CD14-positive monocyte (primary cell): ENCODE results near the gene PPP1R16B. TPM values are rescaled to one million over a fixed set of nuclear protein-coding genes. Genes with fewer than 3 reads are reported as not detected.

Source experiments
- DNase-seq, 3 donors: peaks; one replicate each; pipeline ENCODE4 v3.0.0-alpha.2; 2011 to 2022
- H2AFZ ChIP-seq: 2 replicates; pipeline ENCODE4 v1.6.0; 2012; ENCODE audit warnings: mild to moderate bottlenecking, low read depth, low read length, inconsistent platforms; ENCODE audit not compliant: insufficient read depth, poor library complexity, severe bottlenecking
- H3K27ac ChIP-seq, 2 donors: 1 replicate in 1 of 2; 2 replicates in 1 of 2; pipeline ENCODE4 v1.5.1; 2012 to 2013; ENCODE audit warnings: low read length in 2 of 2, control low read depth in 1 of 2, inconsistent platforms in 1 of 2, low read depth in 1 of 2, mild to moderate bottlenecking in 1 of 2
- H3K27me3 ChIP-seq, 2 donors: one replicate each; pipeline versions ENCODE4 v1.6.0 to v1.6.1; 2011 to 2013; ENCODE audit warnings: low read length in 2 of 2; ENCODE audit not compliant: control insufficient read depth in 2 of 2, insufficient read depth in 2 of 2
- H3K36me3 ChIP-seq, 2 donors: replicated peaks in 1 of 2; 1 replicate in 1 of 2; 2 replicates in 1 of 2; pipeline versions ENCODE4 v1.5.1 to v1.6.1; 2012 to 2013; ENCODE audit warnings: low read length in 2 of 2, control low read depth in 1 of 2, inconsistent platforms in 1 of 2, mild to moderate bottlenecking in 1 of 2; ENCODE audit not compliant: insufficient read depth in 2 of 2, control insufficient read depth in 1 of 2
- H3K4me1 ChIP-seq, 2 donors: 1 replicate in 1 of 2; 2 replicates in 1 of 2; pipeline versions ENCODE4 v1.5.1 to v1.6.1; 2012 to 2013; ENCODE audit warnings: low read length in 2 of 2, control low read depth in 1 of 2, inconsistent platforms in 1 of 2, mild to moderate bottlenecking in 1 of 2, moderate library complexity in 1 of 2; ENCODE audit not compliant: insufficient read depth in 2 of 2, control insufficient read depth in 1 of 2
- H3K4me2 ChIP-seq: replicated peaks from 2 replicates; pipeline ENCODE3; 2012; ENCODE audit warnings: low read length, moderate library complexity, mild to moderate bottlenecking; ENCODE audit not compliant: poor library complexity, severe bottlenecking; ENCODE audit errors: extremely low read depth
- H3K4me3 ChIP-seq, 3 experiments: fragments of 200-600 bp in 1 of 3; sonication (generic) in 1 of 3; replicated peaks in 1 of 3; 1 replicate in 2 of 3; 2 replicates in 1 of 3; pipeline ENCODE4 v1.5.1; 2011 to 2013; ENCODE audit warnings: low read length in 3 of 3, mild to moderate bottlenecking in 3 of 3, control low read depth in 2 of 3, low read depth in 2 of 3, inconsistent platforms in 1 of 3, moderate library complexity in 1 of 3
- H3K79me2 ChIP-seq: 2 replicates; pipeline ENCODE4 v1.6.0; 2012; ENCODE audit warnings: mild to moderate bottlenecking, control low read depth, inconsistent platforms, low read length, moderate library complexity; ENCODE audit not compliant: insufficient read depth
- H3K9ac ChIP-seq: 2 replicates; pipeline ENCODE4 v1.6.0; 2017; ENCODE audit warnings: low read length, mild to moderate bottlenecking; ENCODE audit not compliant: insufficient read depth, poor library complexity, severe bottlenecking
- H3K9me3 ChIP-seq, 2 donors: replicated peaks in 1 of 2; 1 replicate in 1 of 2; 2 replicates in 1 of 2; pipeline versions ENCODE4 v1.5.1 to v1.6.1; 2012 to 2013; ENCODE audit warnings: low read length in 2 of 2, control low read depth in 1 of 2; ENCODE audit not compliant: control insufficient read depth in 1 of 2, insufficient read depth in 1 of 2
- H4K20me1 ChIP-seq: 2 replicates; pipeline ENCODE4 v1.6.0; 2012; ENCODE audit warnings: mild to moderate bottlenecking, low read length, control low read depth, moderate library complexity; ENCODE audit not compliant: insufficient read depth
- H3K27ac Mint-ChIP-seq, 7 donors: one replicate each; pipeline ENCODE4 v1.8.0; 2020; ENCODE audit warnings: mild to moderate bottlenecking in 7 of 7, mixed read lengths in 7 of 7, moderate library complexity in 6 of 7, inconsistent platforms in 2 of 7
- H3K27me3 Mint-ChIP-seq, 3 donors: one replicate each; pipeline ENCODE4 v1.8.0; 2021 to 2022; ENCODE audit warnings: low read depth in 3 of 3, mild to moderate bottlenecking in 3 of 3, mixed read lengths in 3 of 3, moderate library complexity in 3 of 3, inconsistent platforms in 1 of 3
- H3K36me3 Mint-ChIP-seq, 2 donors: one replicate each; pipeline ENCODE4 v1.8.0; 2020; ENCODE audit warnings: mixed read lengths in 2 of 2, inconsistent platforms in 1 of 2, mild to moderate bottlenecking in 1 of 2
- H3K4me1 Mint-ChIP-seq: one replicate; pipeline ENCODE4 v1.8.0; 2020; ENCODE audit warnings: mild to moderate bottlenecking, mixed read lengths
- H3K4me3 Mint-ChIP-seq, 2 donors: one replicate each; pipeline ENCODE4 v1.8.0; 2020; ENCODE audit warnings: mild to moderate bottlenecking in 2 of 2, mixed read lengths in 2 of 2, moderate library complexity in 1 of 2
- H3K9me3 Mint-ChIP-seq, 7 donors: one replicate each; pipeline ENCODE4 v1.8.0; 2020 to 2022; ENCODE audit warnings: mixed read lengths in 7 of 7, mild to moderate bottlenecking in 6 of 7, moderate library complexity in 6 of 7, inconsistent platforms in 2 of 7
- CTCF ChIP-seq: fragments of 200-600 bp; IDR thresholded peaks from one replicate; pipeline ENCODE4 v1.8.0; 2022; ENCODE audit warnings: antibody characterized with exemption, mild to moderate bottlenecking
- WGBS: methylation state at CpG from one replicate; pipeline ENCODE4 v1.1.5; 2013; ENCODE audit warnings: missing lambda C conversion rate; ENCODE audit not compliant: insufficient coverage; 5-methylcytosine and 5-hydroxymethylcytosine counted together
- intact Hi-C, 2 donors: fragments of 100-400 bp; cut with micrococcal nuclease; formaldehyde crosslinking; loops; one replicate each; pipeline versions ENCODE4 v1.15.0 to v1.15.1; 2023
- polyA plus RNA-seq, 3 donors: library from polyadenylated mRNA; depleted of rRNA in 1 of 3; unstranded in 2 of 3; stranded (reverse) in 1 of 3; fragments of 300-500 nt in 2 of 3; fragments of >200 nt in 1 of 3; fragmentation: Illumina TruSeq in 2 of 3; gene quantifications; 1 replicate in 2 of 3; 2 replicates in 1 of 3; pipeline ENCODE4 v1.2.3, GENCODE V29; 2012 to 2021

PPP1R16B gene
- polyA plus RNA-seq, 3 donors = 1.1 to 4.4 (median 1.4) TPM

- peak overlapping the region in 6 of 7 donors; percentile 79 to 89 (median 86) for H3K27ac Mint-ChIP-seq
- Histone ChIP-seq H4K20me1 (no peaks in the 10 kb centered on the region), H3K4me1 (peaks cover 61 to 64% of the 10 kb centered on the region in 2 donors), H3K27ac (peak overlapping the region; percentile 22 to 75), H3K79me2 (peaks cover 50% of the 10 kb centered on the region), H3K4me2 (peak overlapping the region; percentile 49), H2AFZ (peak overlapping the region; percentile 16), H3K9me3 (no peaks in the 10 kb centered on the region), H3K36me3 (no peaks in the 10 kb centered on the region), H3K9ac (no peak overlapping the region), H3K27me3 (peaks cover 0 to 16% of the 10 kb centered on the region in 2 donors), H3K4me3 (peak overlapping the region in 1 of 3 experiments; percentile 44)
- intact Hi-C loops = no loop called here
- no peak for TF ChIP-seq CTCF
- H3K4me3 Mint-ChIP-seq = peak overlapping the region in 1 of 2 donors; percentile 13
- H3K9me3 Mint-ChIP-seq = no peaks in the 10 kb centered on the region
- WGBS = 81% methylated on average over 2 of the region's 4 CpGs
- peak in 1 of 3 donors; percentile 33 for DNase-seq
- peaks cover 0 to 4% of the 10 kb centered on the region in 2 donors for H3K36me3 Mint-ChIP-seq
- peaks cover 2 to 18% (median 16%) of the 10 kb centered on the region in 3 donors for H3K27me3 Mint-ChIP-seq
- peaks cover 69% of the 10 kb centered on the region for H3K4me1 Mint-ChIP-seq
Observed at GRCh38 chr20:38810926-38811630, 5.6 kb downstream of the PPP1R16B start.

GRCh38 chr20:38811769-38812168, 6.3 kb downstream of the PPP1R16B start:
- Mint-ChIP-seq H3K4me3 (peak overlapping the region in 1 of 2 donors; percentile 13), H3K27ac (peak overlapping the region in 6 of 7 donors; percentile 79 to 89 (median 86)), H3K9me3 (no peaks in the 10 kb centered on the region), H3K4me1 (peaks cover 69% of the 10 kb centered on the region), H3K27me3 (peaks cover 2 to 18% (median 12%) of the 10 kb centered on the region in 3 donors), H3K36me3 (peaks cover 0 to 4% of the 10 kb centered on the region in 2 donors)
- Histone ChIP-seq H3K79me2 (peaks cover 47% of the 10 kb centered on the region), H3K4me2 (peak overlapping the region; percentile 49), H3K9ac (no peak overlapping the region), H4K20me1 (no peaks in the 10 kb centered on the region), H3K4me1 (peaks cover 56 to 63% of the 10 kb centered on the region in 2 donors), H3K36me3 (no peaks in the 10 kb centered on the region), H3K27ac (peak overlapping the region in 1 of 2 donors; percentile 75), H3K9me3 (no peaks in the 10 kb centered on the region), H3K4me3 (peak overlapping the region in 1 of 3 experiments; percentile 44), H2AFZ (no peak overlapping the region), H3K27me3 (peaks cover 0 to 12% of the 10 kb centered on the region in 2 donors)
- intact Hi-C loops = no loop called here
- 89% methylated on average over 3 of the region's 4 CpGs for WGBS
- DNase-seq = no peak
- no peak for TF ChIP-seq CTCF
